Thyroid gland (tissue), 4 donors: ENCODE results near the gene KLHL11.

Experiments
- POLR2A ChIP-seq, 2 donors: fragments of 450-650 bp; IDR thresholded peaks; one replicate each; pipeline ENCODE4 v1.6.1; 2017; ENCODE audit warnings: antibody characterized with exemption in 2 of 2, mild to moderate bottlenecking in 2 of 2, moderate library complexity in 1 of 2
- TF ChIP-seq, protein P1 (sequence below), 6 experiments: fragments of 200-600 bp in 3 of 6; fragments of 450-650 bp in 3 of 6; sonication (generic) in 3 of 6; IDR thresholded peaks; one replicate each; pipeline ENCODE4 v1.5.1; 2016 to 2019; ENCODE audit warnings: antibody characterized with exemption in 6 of 6, mild to moderate bottlenecking in 2 of 6, inconsistent platforms in 1 of 6, moderate library complexity in 1 of 6

- TF ChIP-seq, protein P1, sequence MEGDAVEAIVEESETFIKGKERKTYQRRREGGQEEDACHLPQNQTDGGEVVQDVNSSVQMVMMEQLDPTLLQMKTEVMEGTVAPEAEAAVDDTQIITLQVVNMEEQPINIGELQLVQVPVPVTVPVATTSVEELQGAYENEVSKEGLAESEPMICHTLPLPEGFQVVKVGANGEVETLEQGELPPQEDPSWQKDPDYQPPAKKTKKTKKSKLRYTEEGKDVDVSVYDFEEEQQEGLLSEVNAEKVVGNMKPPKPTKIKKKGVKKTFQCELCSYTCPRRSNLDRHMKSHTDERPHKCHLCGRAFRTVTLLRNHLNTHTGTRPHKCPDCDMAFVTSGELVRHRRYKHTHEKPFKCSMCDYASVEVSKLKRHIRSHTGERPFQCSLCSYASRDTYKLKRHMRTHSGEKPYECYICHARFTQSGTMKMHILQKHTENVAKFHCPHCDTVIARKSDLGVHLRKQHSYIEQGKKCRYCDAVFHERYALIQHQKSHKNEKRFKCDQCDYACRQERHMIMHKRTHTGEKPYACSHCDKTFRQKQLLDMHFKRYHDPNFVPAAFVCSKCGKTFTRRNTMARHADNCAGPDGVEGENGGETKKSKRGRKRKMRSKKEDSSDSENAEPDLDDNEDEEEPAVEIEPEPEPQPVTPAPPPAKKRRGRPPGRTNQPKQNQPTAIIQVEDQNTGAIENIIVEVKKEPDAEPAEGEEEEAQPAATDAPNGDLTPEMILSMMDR (IDR thresholded peaks at IDR 0.05) = no peak
- peak in 1 of 2 donors; percentile 62 for TF ChIP-seq POLR2A (IDR thresholded peaks at IDR 0.05)
Observed at GRCh38 chr17:41835800-41836549, 29.2 kb downstream of the KLHL11 start, which contains the start of gene NT5C3B.
